Esophagus muscularis mucosa (tissue), 4 donors: ENCODE results near the gene ASMTL. TPM values are rescaled to one million over a fixed set of nuclear protein-coding genes. Genes with fewer than 3 reads are reported as not detected.
"Not testable (repeated sequence)": the region's sequence is repeated elsewhere in the genome, so short reads cannot be mapped to it uniquely, and the experiment has no call there.

Experiments
- DNase-seq: peaks from one replicate; pipeline ENCODE4 v3.0.0-alpha.2; 2017; ENCODE audit errors: extremely low spot score
- H3K27ac ChIP-seq, 4 donors: fragments of 200-600 bp; sonication (generic); replicated peaks in 1 of 4; 1 replicate in 3 of 4; 2 replicates in 1 of 4; pipeline ENCODE4 v1.5.1; 2016 to 2019; ENCODE audit warnings: mild to moderate bottlenecking in 1 of 4
- H3K27me3 ChIP-seq, 4 donors: fragments of 200-600 bp; sonication (generic); one replicate each; pipeline versions ENCODE4 v1.5.1 to v1.6.0; 2016 to 2019
- H3K36me3 ChIP-seq, 4 donors: fragments of 200-600 bp; sonication (generic); one replicate each; pipeline ENCODE4 v1.5.1; 2016 to 2019
- H3K4me1 ChIP-seq, 4 donors: fragments of 200-600 bp; sonication (generic); one replicate each; pipeline ENCODE4 v1.5.1; 2016 to 2019
- H3K4me3 ChIP-seq, 4 donors: fragments of 200-600 bp; sonication (generic); 1 replicate in 2 of 4; 2 replicates in 2 of 4; pipeline ENCODE4 v1.5.1; 2016 to 2019; ENCODE audit warnings: mild to moderate bottlenecking in 4 of 4, moderate library complexity in 1 of 4
- H3K9me3 ChIP-seq, 4 donors: fragments of 200-600 bp; sonication (generic); 1 replicate in 3 of 4; 2 replicates in 1 of 4; pipeline ENCODE4 v1.5.1; 2016 to 2019
- CTCF ChIP-seq, 3 experiments: fragments of 200-600 bp in 2 of 3; fragments of 450-650 bp in 1 of 3; sonication (generic) in 2 of 3; IDR thresholded peaks; one replicate each; pipeline ENCODE4 v1.5.1; 2017 to 2019; ENCODE audit warnings: antibody characterized with exemption in 3 of 3, mild to moderate bottlenecking in 2 of 3, moderate library complexity in 1 of 3
- EP300 ChIP-seq: sonication (generic); formaldehyde crosslinking; IDR thresholded peaks from one replicate; pipeline ENCODE4 v1.6.1; 2017; ENCODE audit warnings: antibody characterized with exemption
- POLR2A ChIP-seq: fragments of 450-650 bp; IDR thresholded peaks from one replicate; pipeline ENCODE4 v1.6.1; 2017; ENCODE audit warnings: antibody characterized with exemption, moderate library complexity, mild to moderate bottlenecking, low read depth
- POLR2AphosphoS5 ChIP-seq, 2 donors: sonication (generic); formaldehyde crosslinking; IDR thresholded peaks; one replicate each; pipeline ENCODE4 v1.6.1; 2017; ENCODE audit warnings: antibody characterized with exemption in 2 of 2
- WGBS: methylation state at CpG from one replicate; pipeline ENCODE4 v1.1.5; 2018; 5-methylcytosine and 5-hydroxymethylcytosine counted together
- intact Hi-C: fragments of 100-400 bp; cut with DNase I; formaldehyde crosslinking; loops from one replicate; pipeline ENCODE4 v1.15.1; 2023
- total RNA-seq, 4 donors: library from RNA; depleted of rRNA; stranded (reverse); fragments of >200 nt; gene quantifications; one replicate each; pipeline versions ENCODE4 v1.1.0 to v1.2.1, GENCODE V29; 2016

ASMTL gene
- total RNA-seq, 4 donors from 2014 or later: 28.7 to 52.2 (median 32.8) TPM

DNA sequence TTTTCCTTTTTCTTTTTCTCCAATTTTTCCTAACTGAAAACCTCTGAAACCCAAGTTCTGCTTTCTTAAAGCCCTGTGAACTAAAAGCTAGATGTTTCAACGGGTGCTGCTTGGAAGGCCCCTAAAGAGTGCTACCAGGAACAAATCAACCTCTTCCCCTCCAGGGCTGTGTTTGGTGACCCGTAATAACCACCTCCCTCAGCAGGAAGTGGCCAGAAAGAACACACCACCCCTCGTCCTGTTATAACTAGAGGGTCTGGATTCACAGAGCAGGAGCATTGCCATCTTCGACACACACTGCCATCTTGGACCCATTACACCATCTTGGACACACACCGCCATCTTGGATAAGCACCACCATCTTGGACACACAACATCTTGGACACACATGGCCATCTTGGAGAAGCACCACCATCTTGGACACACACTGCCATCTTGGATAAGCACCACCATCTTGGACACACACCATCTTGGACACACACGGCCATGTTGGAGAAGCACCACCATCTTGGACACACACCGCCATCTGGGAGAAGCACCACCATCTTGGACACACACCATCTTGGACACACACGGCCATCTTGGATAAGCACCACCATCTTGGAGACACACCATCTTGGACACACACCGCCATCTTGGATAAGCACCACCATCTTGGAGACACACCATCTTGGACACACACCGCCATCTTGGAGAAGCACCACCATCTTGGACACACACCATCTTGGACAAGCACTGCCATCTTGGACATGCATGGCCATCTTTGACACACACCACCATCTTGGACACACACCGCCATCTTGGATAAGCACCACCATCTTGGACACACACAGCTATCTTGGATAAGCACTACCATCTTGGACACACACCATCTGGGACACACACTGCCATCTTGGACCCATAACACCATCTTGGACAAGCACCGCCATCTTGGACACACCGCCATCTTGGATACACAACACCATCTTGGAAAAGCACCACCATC is 5.4 kb downstream of the ASMTL start:
- H3K36me3 ChIP-seq, H3K27ac ChIP-seq, intact Hi-C loops, H3K9me3 ChIP-seq, H3K27me3 ChIP-seq, H3K4me3 ChIP-seq: not testable (repeated sequence)
- DNase-seq: peak; percentile 24
- peaks cover 14 to 28% (median 22%) of the 10 kb centered on the region in 4 donors for H3K4me1 ChIP-seq
- 90% methylated on average over 13 of the region's 13 CpGs for WGBS

DNA sequence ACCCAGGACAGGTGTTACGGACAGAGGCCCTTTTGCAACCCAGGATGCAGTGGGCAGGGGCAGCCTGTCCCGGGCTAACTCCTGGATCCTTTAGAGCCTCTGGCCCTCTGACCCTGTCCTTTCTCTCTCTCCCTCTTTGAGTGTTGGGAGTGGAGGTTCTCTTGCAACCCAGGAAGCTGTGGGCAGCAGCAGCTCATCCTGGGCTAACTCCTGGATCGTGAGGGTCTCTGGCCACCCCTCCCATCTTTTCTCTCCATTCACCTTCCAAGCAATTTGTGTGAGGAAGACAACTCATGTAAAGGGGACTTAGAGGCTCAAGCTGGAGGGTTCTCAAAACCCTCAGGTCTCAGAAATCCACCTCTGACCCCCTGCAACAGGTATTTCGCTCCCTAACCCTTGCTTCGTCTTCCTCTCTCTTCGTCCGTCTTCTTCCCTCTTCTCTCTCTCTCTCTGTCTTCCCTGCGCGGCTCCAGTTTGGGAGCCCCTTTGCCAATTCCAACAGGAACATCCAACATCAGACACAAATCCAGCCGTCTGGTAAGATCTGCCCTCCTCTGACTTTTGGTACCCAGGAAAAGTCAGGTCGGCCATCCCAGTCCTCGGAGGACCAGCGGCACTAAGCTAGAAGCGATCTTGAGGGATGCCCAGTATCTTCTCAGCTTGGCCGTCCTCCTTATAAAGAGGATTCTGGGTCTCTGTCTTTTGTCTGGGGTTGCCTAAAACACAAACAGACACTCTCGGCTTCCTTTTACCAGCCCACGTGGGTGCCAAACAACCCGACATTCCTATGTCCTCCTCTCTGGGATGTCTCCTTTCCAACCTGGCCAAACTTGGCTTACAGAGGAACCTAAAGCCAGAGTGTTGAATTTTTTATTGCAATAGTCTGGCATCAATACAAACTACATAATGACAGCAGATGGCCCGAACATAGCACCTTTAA is 7.9 kb downstream of the ASMTL start:
- DNase-seq: peak; percentile 75
- 96% methylated on average over 19 of the region's 19 CpGs for WGBS
- H3K4me3 ChIP-seq: no peak overlapping the region

GRCh38 chrX:1443496-1444075 is 9.1 kb downstream of the ASMTL start:
- Histone ChIP-seq H3K4me3 (no peak overlapping the region), H3K36me3 (peaks cover 7 to 36% (median 21%) of the 10 kb centered on the region in 4 donors), H3K4me1 (no peaks in the 10 kb centered on the region), H3K9me3 (no peaks in the 10 kb centered on the region), H3K27me3 (no peaks in the 10 kb centered on the region), H3K27ac (no peak overlapping the region)
- no peak for DNase-seq
- 91% methylated on average over 25 of the region's 26 CpGs for WGBS
- intact Hi-C loops: no loop called here
- TF ChIP-seq EP300 (no peak), POLR2A (no peak), CTCF (IDR thresholded peaks at IDR 0.05) (no peak), POLR2AphosphoS5 (IDR thresholded peaks at IDR 0.05) (no peak)

More for the DNA sequence above, 7.9 kb downstream of the ASMTL start:
- Histone ChIP-seq H3K27me3 (no peaks in the 10 kb centered on the region), H3K27ac (no peak overlapping the region), H3K36me3 (peaks cover 3 to 24% (median 11%) of the 10 kb centered on the region in 4 donors), H3K4me1 (peaks cover 0 to 4% (median 0%) of the 10 kb centered on the region in 4 donors), H3K9me3 (no peaks in the 10 kb centered on the region)
- intact Hi-C loops: no loop called here
- no peak for TF ChIP-seq EP300
- TF ChIP-seq POLR2A: no peak
- TF ChIP-seq CTCF (IDR thresholded peaks at IDR 0.05): no peak
- no peak for TF ChIP-seq POLR2AphosphoS5 (IDR thresholded peaks at IDR 0.05)

- H3K9me3 ChIP-seq: no peaks in the 10 kb centered on the region
- no peak for TF ChIP-seq CTCF (IDR thresholded peaks at IDR 0.05)
- intact Hi-C loops: no loop called here
- peak; percentile 53 for DNase-seq
- no peak overlapping the region for H3K27ac ChIP-seq
- no peaks in the 10 kb centered on the region for H3K4me1 ChIP-seq
- peaks cover 9 to 44% (median 28%) of the 10 kb centered on the region in 4 donors for H3K36me3 ChIP-seq
- 89% methylated on average over 33 of the region's 38 CpGs for WGBS
- no peaks in the 10 kb centered on the region for H3K27me3 ChIP-seq
- H3K4me3 ChIP-seq: no peak overlapping the region
Observed at GRCh38 chrX:1442724-1443367, 9.9 kb downstream of the ASMTL start.
